H1 (cell line): ENCODE measurements around the gene DDHD1. TPM values are rescaled to one million over a fixed set of nuclear protein-coding genes. Genes with fewer than 3 reads are reported as not detected.

Source experiments
- ATF2 ChIP-seq: IDR thresholded peaks from 2 replicates; pipeline ENCODE4 v1.6.1; 2012; ENCODE audit warnings: low read length, inconsistent platforms
- CHD1 ChIP-seq: IDR thresholded peaks from 2 replicates; pipeline ENCODE4 v1.6.1; 2012; ENCODE audit warnings: low read depth, low read length, improper control_type of control experiment
- EZH2 ChIP-seq: fragments of 200-600 bp; sonication (generic); IDR thresholded peaks from 2 replicates; pipeline ENCODE4 v1.7.1; 2012; ENCODE audit warnings: low read depth, mild to moderate bottlenecking, moderate library complexity, low read length, inconsistent platforms; ENCODE audit not compliant: severe bottlenecking
- POLR2A ChIP-seq, 2 experiments: IDR thresholded peaks; 1 replicate in 1 of 2; 2 replicates in 1 of 2; pipeline ENCODE4 v1.6.1; 2011; ENCODE audit warnings: low read depth in 2 of 2, low read length in 2 of 2, mild to moderate bottlenecking in 2 of 2; ENCODE audit errors: control extremely low read depth in 1 of 2
- RAD21 ChIP-seq, 2 experiments: IDR thresholded peaks in 1 of 2; conservative IDR thresholded peaks in 1 of 2; 2 replicates each; pipeline ENCODE4 v1.6.1; 2011; ENCODE audit warnings: low read depth in 2 of 2, low read length in 2 of 2, improper control_type of control experiment in 1 of 2, inconsistent platforms in 1 of 2, mild to moderate bottlenecking in 1 of 2, moderate library complexity in 1 of 2
- RNF2 ChIP-seq: fragments of 200-900, 300-1000 bp; sonication (generic); IDR thresholded peaks from 2 replicates; pipeline ENCODE4 v1.7.1; 2016; ENCODE audit warnings: borderline replicate concordance, low read depth, mild to moderate bottlenecking, antibody characterized with exemption, low read length; ENCODE audit not compliant: poor library complexity, severe bottlenecking; ENCODE audit errors: missing control alignments
- SIRT6 ChIP-seq: IDR thresholded peaks from one replicate; pipeline ENCODE4 v1.7.1; 2012; ENCODE audit warnings: low read length, inconsistent platforms
- SIX5 ChIP-seq: IDR thresholded peaks from 2 replicates; pipeline ENCODE4 v1.6.1; 2011; ENCODE audit warnings: mild to moderate bottlenecking, low read depth, low read length
- TBP ChIP-seq: IDR thresholded peaks from 2 replicates; pipeline ENCODE4 v1.6.1; 2011; ENCODE audit warnings: low read depth, low read length, improper control_type of control experiment
- polyA plus RNA-seq, 7 experiments: library from polyadenylated mRNA; depleted of rRNA in 3 of 7; stranded (reverse) in 5 of 7; unstranded in 2 of 7; fragments of >200 nt in 5 of 7; fragments of 200-250 nt in 2 of 7; gene quantifications; 1 replicate in 5 of 7; 2 replicates in 1 of 7; 4 replicates in 1 of 7; pipeline versions ENCODE4 v1.2.1 to v1.2.3, GENCODE V29; 2011 to 2013; ENCODE audit warnings: missing spikeins in 2 of 7, mixed read lengths in 2 of 7
- total RNA-seq: library from RNA; stranded (reverse); fragmentation: NEBNext Ultra II Directional; extraction: Animal tissue kit (Norgen Biotek cat#: 25700); gene quantifications from 2 replicates; pipeline ENCODE4 v1.2.1, GENCODE V29; 2021
- TF ChIP-seq, protein P1 (sequence below): fragments of 300-600 bp; sonication (generic); IDR thresholded peaks from 2 replicates; pipeline ENCODE4 v1.7.1; 2012; ENCODE audit warnings: low read length, moderate library complexity, mild to moderate bottlenecking, inconsistent platforms; ENCODE audit not compliant: insufficient replicate concordance

The DDHD1 gene
- total and polyA plus RNA-seq, 2 of the 8 experiments (the other 6 are each of a cell fraction or from before 2014, with no cell fraction given) = 3.6 to 16.0 TPM

- TF ChIP-seq, protein P1, sequence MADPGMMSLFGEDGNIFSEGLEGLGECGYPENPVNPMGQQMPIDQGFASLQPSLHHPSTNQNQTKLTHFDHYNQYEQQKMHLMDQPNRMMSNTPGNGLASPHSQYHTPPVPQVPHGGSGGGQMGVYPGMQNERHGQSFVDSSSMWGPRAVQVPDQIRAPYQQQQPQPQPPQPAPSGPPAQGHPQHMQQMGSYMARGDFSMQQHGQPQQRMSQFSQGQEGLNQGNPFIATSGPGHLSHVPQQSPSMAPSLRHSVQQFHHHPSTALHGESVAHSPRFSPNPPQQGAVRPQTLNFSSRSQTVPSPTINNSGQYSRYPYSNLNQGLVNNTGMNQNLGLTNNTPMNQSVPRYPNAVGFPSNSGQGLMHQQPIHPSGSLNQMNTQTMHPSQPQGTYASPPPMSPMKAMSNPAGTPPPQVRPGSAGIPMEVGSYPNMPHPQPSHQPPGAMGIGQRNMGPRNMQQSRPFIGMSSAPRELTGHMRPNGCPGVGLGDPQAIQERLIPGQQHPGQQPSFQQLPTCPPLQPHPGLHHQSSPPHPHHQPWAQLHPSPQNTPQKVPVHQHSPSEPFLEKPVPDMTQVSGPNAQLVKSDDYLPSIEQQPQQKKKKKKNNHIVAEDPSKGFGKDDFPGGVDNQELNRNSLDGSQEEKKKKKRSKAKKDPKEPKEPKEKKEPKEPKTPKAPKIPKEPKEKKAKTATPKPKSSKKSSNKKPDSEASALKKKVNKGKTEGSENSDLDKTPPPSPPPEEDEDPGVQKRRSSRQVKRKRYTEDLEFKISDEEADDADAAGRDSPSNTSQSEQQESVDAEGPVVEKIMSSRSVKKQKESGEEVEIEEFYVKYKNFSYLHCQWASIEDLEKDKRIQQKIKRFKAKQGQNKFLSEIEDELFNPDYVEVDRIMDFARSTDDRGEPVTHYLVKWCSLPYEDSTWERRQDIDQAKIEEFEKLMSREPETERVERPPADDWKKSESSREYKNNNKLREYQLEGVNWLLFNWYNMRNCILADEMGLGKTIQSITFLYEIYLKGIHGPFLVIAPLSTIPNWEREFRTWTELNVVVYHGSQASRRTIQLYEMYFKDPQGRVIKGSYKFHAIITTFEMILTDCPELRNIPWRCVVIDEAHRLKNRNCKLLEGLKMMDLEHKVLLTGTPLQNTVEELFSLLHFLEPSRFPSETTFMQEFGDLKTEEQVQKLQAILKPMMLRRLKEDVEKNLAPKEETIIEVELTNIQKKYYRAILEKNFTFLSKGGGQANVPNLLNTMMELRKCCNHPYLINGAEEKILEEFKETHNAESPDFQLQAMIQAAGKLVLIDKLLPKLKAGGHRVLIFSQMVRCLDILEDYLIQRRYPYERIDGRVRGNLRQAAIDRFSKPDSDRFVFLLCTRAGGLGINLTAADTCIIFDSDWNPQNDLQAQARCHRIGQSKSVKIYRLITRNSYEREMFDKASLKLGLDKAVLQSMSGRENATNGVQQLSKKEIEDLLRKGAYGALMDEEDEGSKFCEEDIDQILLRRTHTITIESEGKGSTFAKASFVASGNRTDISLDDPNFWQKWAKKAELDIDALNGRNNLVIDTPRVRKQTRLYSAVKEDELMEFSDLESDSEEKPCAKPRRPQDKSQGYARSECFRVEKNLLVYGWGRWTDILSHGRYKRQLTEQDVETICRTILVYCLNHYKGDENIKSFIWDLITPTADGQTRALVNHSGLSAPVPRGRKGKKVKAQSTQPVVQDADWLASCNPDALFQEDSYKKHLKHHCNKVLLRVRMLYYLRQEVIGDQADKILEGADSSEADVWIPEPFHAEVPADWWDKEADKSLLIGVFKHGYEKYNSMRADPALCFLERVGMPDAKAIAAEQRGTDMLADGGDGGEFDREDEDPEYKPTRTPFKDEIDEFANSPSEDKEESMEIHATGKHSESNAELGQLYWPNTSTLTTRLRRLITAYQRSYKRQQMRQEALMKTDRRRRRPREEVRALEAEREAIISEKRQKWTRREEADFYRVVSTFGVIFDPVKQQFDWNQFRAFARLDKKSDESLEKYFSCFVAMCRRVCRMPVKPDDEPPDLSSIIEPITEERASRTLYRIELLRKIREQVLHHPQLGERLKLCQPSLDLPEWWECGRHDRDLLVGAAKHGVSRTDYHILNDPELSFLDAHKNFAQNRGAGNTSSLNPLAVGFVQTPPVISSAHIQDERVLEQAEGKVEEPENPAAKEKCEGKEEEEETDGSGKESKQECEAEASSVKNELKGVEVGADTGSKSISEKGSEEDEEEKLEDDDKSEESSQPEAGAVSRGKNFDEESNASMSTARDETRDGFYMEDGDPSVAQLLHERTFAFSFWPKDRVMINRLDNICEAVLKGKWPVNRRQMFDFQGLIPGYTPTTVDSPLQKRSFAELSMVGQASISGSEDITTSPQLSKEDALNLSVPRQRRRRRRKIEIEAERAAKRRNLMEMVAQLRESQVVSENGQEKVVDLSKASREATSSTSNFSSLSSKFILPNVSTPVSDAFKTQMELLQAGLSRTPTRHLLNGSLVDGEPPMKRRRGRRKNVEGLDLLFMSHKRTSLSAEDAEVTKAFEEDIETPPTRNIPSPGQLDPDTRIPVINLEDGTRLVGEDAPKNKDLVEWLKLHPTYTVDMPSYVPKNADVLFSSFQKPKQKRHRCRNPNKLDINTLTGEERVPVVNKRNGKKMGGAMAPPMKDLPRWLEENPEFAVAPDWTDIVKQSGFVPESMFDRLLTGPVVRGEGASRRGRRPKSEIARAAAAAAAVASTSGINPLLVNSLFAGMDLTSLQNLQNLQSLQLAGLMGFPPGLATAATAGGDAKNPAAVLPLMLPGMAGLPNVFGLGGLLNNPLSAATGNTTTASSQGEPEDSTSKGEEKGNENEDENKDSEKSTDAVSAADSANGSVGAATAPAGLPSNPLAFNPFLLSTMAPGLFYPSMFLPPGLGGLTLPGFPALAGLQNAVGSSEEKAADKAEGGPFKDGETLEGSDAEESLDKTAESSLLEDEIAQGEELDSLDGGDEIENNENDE = no peak
- TF ChIP-seq EZH2 (no peak), ATF2 (no peak), RNF2 (no peak), POLR2A (IDR thresholded peaks at IDR 0.05; ENCODE audit: control extremely low read depth in 1 of 2, low read depth in 2 of 2, low read length in 2 of 2) (no peak), TBP (no peak), SIX5 (no peak), RAD21 (IDR thresholded peaks at IDR 0.05 in 1 of 2, conservative IDR thresholded peaks at IDR 0.05 in 1 of 2; ENCODE audit: low read depth in 2 of 2, low read length in 2 of 2) (no peak), CHD1 (no peak), SIRT6 (no peak)
Observed at GRCh38 chr14:53062856-53063255, 90.3 kb downstream of the DDHD1 start (continued).
